Measurements from ENCODE around the gene CCDC171. TPM values are rescaled to one million over a fixed set of nuclear protein-coding genes. Genes with fewer than 3 reads are reported as not detected.
"Not testable (repeated sequence)": the region's sequence is repeated elsewhere in the genome, so short reads cannot be mapped to it uniquely, and the experiment has no call there.

CCDC171 gene
- polyA plus RNA-seq, 4 donors, result 0.27 to 2.1 (median 0.92) TPM

DNA sequence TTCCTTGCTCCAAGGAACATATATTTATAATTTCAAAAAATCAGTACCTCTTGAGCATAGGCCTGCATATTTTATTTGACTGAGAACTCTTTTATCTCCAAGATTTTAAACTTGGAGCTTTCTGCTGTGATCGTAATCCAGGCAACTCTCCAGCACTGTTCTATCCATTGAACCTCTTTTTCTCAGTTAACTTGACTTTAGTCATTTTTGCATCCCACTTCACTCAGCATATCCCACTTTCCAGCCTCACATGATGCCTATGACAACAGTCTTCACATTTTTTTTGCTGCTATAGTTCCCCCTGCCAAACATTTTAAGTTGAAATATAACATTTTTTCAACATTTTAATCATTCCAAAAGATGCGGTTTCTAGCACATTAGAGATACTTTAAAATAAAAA, 33.0 kb upstream of the CCDC171 start:
- no peaks in the 10 kb centered on the region for H3K36me3 ChIP-seq (ENCODE audit: control insufficient read depth in 3 of 3, insufficient read depth in 2 of 3, low read depth in 1 of 3, low read length in 3 of 3)
- WGBS, 3 donors, result 88 to 96% (median 92%) methylated on average over 2 of the region's 2 CpGs
- FAIRE-seq, result no peak

DNA sequence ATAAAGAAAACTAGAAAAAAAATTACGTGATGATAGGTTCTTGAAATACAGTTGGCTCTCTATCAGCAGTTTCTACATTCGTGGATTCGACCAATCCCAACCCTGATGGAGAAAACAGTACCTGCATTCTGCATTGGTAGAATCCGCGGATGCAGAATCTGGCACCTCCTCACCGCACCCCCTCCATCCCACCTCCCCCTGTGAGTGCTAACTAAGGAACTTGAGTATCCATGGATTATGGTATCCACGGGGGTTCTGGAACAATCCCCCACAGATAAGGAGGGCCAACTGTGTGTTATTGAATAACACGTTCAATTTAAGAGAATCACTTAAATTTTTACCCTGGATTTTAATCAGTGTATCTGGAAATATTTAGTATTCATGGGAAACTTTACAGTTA, 31.6 kb upstream of the CCDC171 start:
- no peaks in the 10 kb centered on the region for H3K36me3 ChIP-seq (ENCODE audit: control insufficient read depth in 3 of 3, insufficient read depth in 2 of 3, low read depth in 1 of 3, low read length in 3 of 3)
- 80 to 85% (median 84%) methylated on average over 8 of the region's 8 CpGs for WGBS, 3 donors
- no peak overlapping the region for H3K27ac ChIP-seq (ENCODE audit: low read depth in 1 of 3, low read length in 2 of 3)
- H3K9me3 ChIP-seq (ENCODE audit: control insufficient read depth in 2 of 2, insufficient read depth in 1 of 2, low read depth in 1 of 2, low read length in 1 of 2), result no peaks in the 10 kb centered on the region
- no peak for DNase-seq
- H3K4me3 ChIP-seq (ENCODE audit: low read depth in 1 of 3, low read length in 3 of 3), result no peak overlapping the region
- no peaks in the 10 kb centered on the region for H3K4me1 ChIP-seq (ENCODE audit: control insufficient read depth in 3 of 3, insufficient read depth in 2 of 3, low read depth in 1 of 3, low read length in 2 of 3)
- H3K27me3 ChIP-seq (ENCODE audit: control insufficient read depth in 3 of 3, insufficient read depth in 3 of 3, low read length in 3 of 3), result no peaks in the 10 kb centered on the region
- no peak for FAIRE-seq

More for the DNA sequence above, 33.0 kb upstream of the CCDC171 start:
- Histone ChIP-seq H3K4me3 (ENCODE audit: low read depth in 1 of 3, low read length in 3 of 3) (no peak overlapping the region), H3K9me3 (ENCODE audit: control insufficient read depth in 2 of 2, insufficient read depth in 1 of 2, low read depth in 1 of 2, low read length in 1 of 2) (no peaks in the 10 kb centered on the region), H3K27me3 (ENCODE audit: control insufficient read depth in 3 of 3, insufficient read depth in 3 of 3, low read length in 3 of 3) (no peaks in the 10 kb centered on the region), H3K4me1 (ENCODE audit: control insufficient read depth in 3 of 3, insufficient read depth in 2 of 3, low read depth in 1 of 3, low read length in 2 of 3) (no peaks in the 10 kb centered on the region), H3K27ac (ENCODE audit: low read depth in 1 of 3, low read length in 2 of 3) (no peak overlapping the region)
- no peak for DNase-seq

DNA sequence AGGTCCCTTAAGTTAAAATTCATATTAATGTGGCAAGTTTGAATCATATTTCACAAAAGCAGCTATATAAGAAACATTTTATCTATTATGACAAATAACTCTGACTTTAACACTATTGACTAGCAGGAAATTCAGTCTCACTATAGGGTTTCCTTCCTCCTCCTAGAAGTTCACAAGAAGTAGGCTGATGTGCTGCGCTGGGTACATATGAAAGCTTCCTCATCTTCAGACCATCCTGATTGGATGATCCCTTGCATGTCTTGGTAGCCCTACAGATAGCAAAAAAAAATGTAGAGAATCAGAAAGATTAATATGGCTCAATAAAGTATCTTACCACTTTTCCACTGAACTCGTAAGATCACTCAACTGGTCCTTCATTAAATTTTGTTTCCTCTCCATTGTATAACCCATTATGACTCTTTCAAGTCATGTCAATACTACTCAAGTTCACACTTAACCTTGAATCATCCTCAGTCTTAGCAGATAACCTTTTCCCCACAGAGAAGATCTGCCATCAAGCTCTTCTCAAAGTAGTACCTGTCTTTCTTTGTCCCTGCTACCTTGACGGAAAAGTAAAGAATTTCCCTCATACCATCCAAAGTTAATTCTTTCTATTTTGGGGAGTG, 30.6 kb upstream of the CCDC171 start:
- no peak overlapping the region for H3K27ac ChIP-seq (ENCODE audit: low read depth in 1 of 3, low read length in 2 of 3)
- WGBS, 3 donors, result 90 to 94% (median 91%) methylated on average over 3 of the region's 3 CpGs
- no peak for FAIRE-seq
- H3K4me1 ChIP-seq (ENCODE audit: control insufficient read depth in 3 of 3, insufficient read depth in 2 of 3, low read depth in 1 of 3, low read length in 2 of 3), result no peaks in the 10 kb centered on the region
- H3K9me3 ChIP-seq (ENCODE audit: control insufficient read depth in 2 of 2, insufficient read depth in 1 of 2, low read depth in 1 of 2, low read length in 1 of 2), result no peaks in the 10 kb centered on the region
- H3K27me3 ChIP-seq (ENCODE audit: control insufficient read depth in 3 of 3, insufficient read depth in 3 of 3, low read length in 3 of 3), result no peaks in the 10 kb centered on the region
- DNase-seq, result no peak
- H3K36me3 ChIP-seq (ENCODE audit: control insufficient read depth in 3 of 3, insufficient read depth in 2 of 3, low read depth in 1 of 3, low read length in 3 of 3), result no peaks in the 10 kb centered on the region
- no peak overlapping the region for H3K4me3 ChIP-seq (ENCODE audit: low read depth in 1 of 3, low read length in 3 of 3)

DNA sequence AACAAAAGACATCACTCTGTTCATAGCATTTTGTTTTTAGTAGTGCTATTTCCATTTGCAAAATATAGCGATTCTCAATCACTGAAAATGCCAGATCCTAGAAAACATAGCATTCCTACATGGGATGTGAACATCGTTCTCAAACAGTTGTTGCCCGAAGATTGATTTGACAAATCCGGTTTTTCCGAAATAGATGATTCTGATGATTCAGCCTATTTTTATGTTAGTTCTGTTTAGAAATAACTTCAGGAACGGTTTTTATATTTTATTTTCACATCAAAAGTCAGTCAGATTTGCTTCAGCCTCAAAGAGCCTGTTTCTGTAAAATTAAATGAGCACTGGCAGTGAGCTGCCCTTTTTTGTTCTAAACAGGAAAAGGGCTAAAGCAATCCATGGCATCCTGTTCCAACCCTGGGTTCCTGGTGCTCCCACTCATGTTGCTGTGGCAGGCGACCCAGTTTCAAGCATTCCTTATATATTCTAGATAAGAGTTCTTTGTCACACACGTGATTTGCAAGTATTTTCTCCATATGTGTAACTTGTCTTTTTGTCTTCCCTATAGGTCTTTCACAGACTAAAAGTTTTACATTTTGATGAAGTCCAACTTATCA, 27.9 kb upstream of the CCDC171 start:
- H3K4me1 ChIP-seq (ENCODE audit: control insufficient read depth in 3 of 3, insufficient read depth in 2 of 3, low read depth in 1 of 3, low read length in 2 of 3), result no peaks in the 10 kb centered on the region
- H3K27ac ChIP-seq (ENCODE audit: low read depth in 1 of 3, low read length in 2 of 3), result no peak overlapping the region
- DNase-seq, result no peak
- no peaks in the 10 kb centered on the region for H3K27me3 ChIP-seq (ENCODE audit: control insufficient read depth in 3 of 3, insufficient read depth in 3 of 3, low read length in 3 of 3)
- H3K36me3 ChIP-seq (ENCODE audit: control insufficient read depth in 3 of 3, insufficient read depth in 2 of 3, low read depth in 1 of 3, low read length in 3 of 3), result no peaks in the 10 kb centered on the region
- 66 to 70% (median 69%) methylated on average over 8 of the region's 8 CpGs for WGBS, 3 donors
- H3K9me3 ChIP-seq (ENCODE audit: control insufficient read depth in 2 of 2, insufficient read depth in 1 of 2, low read depth in 1 of 2, low read length in 1 of 2), result no peaks in the 10 kb centered on the region
- FAIRE-seq, result no peak
- H3K4me3 ChIP-seq (ENCODE audit: low read depth in 1 of 3, low read length in 3 of 3), result no peak overlapping the region

DNA sequence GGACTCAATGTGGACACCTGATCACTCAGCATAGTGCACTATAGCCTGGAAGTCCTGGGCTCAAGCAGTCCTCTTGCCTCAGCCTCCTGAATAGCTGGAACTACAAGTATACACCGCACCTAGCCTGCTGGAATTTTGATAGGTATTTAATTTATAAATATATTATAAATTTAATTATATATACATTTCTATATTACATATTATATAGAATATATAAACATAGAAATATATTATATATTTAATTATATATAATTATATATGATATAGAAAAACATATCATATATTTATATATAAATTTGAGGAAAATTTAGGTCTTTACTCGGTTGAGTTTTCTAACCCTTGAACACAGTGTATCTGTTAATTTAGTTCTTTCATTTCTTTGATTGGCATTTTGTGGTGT, 26.9 kb upstream of the CCDC171 start:
- no peak for FAIRE-seq
- 50 to 91% (median 88%) methylated on average over 2 of the region's 2 CpGs for WGBS, 3 donors

DNA sequence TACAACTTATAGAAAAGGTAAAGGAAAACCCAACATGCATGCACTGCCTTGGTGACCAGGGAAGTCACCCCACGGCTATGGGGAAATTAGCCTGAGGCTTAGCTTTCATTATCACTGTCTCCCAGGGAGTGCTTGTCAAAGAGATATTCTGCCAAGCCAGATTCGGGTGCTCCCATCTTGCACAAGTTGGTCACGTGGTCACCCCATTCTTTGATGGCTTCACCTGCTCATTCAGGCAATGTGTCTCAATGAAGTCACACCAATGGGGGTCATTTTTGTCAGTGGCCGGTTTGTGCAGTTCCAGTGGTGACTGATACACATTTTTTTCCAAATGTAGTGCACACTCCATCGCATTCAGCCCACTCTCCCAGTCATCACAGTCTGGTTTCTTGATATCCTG, 25.8 kb upstream of the CCDC171 start:
- not testable (repeated sequence) for H3K4me1 ChIP-seq (ENCODE audit: control insufficient read depth in 3 of 3, insufficient read depth in 2 of 3, low read depth in 1 of 3, low read length in 2 of 3); H3K9me3 ChIP-seq (ENCODE audit: control insufficient read depth in 2 of 2, insufficient read depth in 1 of 2, low read depth in 1 of 2, low read length in 1 of 2); H3K27ac ChIP-seq (ENCODE audit: low read depth in 1 of 3, low read length in 2 of 3); FAIRE-seq; DNase-seq; H3K36me3 ChIP-seq (ENCODE audit: control insufficient read depth in 3 of 3, insufficient read depth in 2 of 3, low read depth in 1 of 3, low read length in 3 of 3); H3K27me3 ChIP-seq (ENCODE audit: control insufficient read depth in 3 of 3, insufficient read depth in 3 of 3, low read length in 3 of 3); H3K4me3 ChIP-seq (ENCODE audit: low read depth in 1 of 3, low read length in 3 of 3)
- 85 to 94% (median 92%) methylated on average over 5 of the region's 5 CpGs for WGBS, 3 donors

More for the DNA sequence above, 26.9 kb upstream of the CCDC171 start:
- no peak for DNase-seq
- no peak overlapping the region for H3K4me3 ChIP-seq (ENCODE audit: low read depth in 1 of 3, low read length in 3 of 3)
- H3K4me1 ChIP-seq (ENCODE audit: control insufficient read depth in 3 of 3, insufficient read depth in 2 of 3, low read depth in 1 of 3, low read length in 2 of 3), result no peaks in the 10 kb centered on the region
- H3K9me3 ChIP-seq (ENCODE audit: control insufficient read depth in 2 of 2, insufficient read depth in 1 of 2, low read depth in 1 of 2, low read length in 1 of 2), result no peaks in the 10 kb centered on the region
- no peak overlapping the region for H3K27ac ChIP-seq (ENCODE audit: low read depth in 1 of 3, low read length in 2 of 3)
- no peaks in the 10 kb centered on the region for H3K36me3 ChIP-seq (ENCODE audit: control insufficient read depth in 3 of 3, insufficient read depth in 2 of 3, low read depth in 1 of 3, low read length in 3 of 3)
- no peaks in the 10 kb centered on the region for H3K27me3 ChIP-seq (ENCODE audit: control insufficient read depth in 3 of 3, insufficient read depth in 3 of 3, low read length in 3 of 3)

DNA sequence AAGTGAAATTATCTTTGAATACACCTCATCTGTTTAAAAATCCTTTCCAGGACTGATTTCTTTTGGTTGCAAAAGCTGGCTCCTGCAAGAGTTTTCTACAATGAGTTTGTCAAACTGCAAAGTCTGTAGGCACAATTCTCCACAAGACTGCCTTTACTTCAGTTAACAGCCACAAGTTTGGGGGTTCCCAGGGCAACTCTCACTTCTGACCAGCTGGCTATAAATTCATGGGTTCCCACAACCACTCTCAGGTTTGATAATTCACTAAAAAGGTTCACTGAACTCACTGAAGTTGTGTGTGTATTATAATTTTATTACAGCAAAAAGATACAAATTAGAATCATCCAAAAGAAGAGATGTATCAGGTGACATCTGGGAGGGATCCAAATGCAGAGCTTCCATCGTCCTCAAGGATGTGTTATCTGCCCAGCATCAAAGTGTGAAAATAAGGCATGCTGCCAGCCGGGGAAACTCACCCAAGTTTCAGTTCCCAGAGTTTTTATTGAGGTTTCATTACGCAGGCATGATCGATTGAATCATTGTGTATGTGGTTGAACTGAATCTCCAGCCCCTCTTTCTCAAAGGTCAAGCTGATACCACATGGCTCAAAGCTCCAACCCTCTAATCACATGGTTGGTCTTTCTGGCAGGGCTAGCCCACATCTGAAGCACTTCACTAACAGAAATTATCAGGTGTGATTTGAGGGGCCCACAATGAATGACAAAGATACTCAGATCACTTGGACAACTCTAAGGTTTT, 23.1 kb upstream of the CCDC171 start:
- Histone ChIP-seq H3K36me3 (ENCODE audit: control insufficient read depth in 3 of 3, insufficient read depth in 2 of 3, low read depth in 1 of 3, low read length in 3 of 3) (no peaks in the 10 kb centered on the region), H3K27ac (ENCODE audit: low read depth in 1 of 3, low read length in 2 of 3) (no peak overlapping the region), H3K4me3 (ENCODE audit: low read depth in 1 of 3, low read length in 3 of 3) (no peak overlapping the region), H3K27me3 (ENCODE audit: control insufficient read depth in 3 of 3, insufficient read depth in 3 of 3, low read length in 3 of 3) (no peaks in the 10 kb centered on the region), H3K9me3 (ENCODE audit: control insufficient read depth in 2 of 2, insufficient read depth in 1 of 2, low read depth in 1 of 2, low read length in 1 of 2) (no peaks in the 10 kb centered on the region), H3K4me1 (ENCODE audit: control insufficient read depth in 3 of 3, insufficient read depth in 2 of 3, low read depth in 1 of 3, low read length in 2 of 3) (no peaks in the 10 kb centered on the region)
- WGBS, 3 donors, result 34 to 61% (median 41%) methylated on average over 4 of the region's 4 CpGs
- DNase-seq (no peak), FAIRE-seq (no peak)

DNA sequence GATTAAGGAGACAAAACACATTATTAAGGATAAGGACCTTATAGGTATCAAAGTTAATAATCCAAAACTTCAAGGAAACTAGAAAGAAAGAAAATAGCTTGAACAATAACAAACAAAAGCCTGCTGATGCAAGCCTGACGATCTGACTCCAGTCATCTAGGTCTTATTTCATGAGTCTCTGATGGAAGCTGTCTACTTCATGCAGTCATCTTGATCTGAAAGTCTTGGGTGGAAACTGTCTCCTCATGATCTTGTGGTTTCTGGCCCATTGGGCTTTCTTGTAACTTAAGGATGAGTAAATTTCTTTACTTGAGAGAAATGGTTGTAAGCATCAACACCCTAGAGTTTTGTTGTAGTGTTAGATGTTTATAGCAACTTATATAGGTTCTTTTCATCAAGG, 21.5 kb upstream of the CCDC171 start:
- H3K27ac ChIP-seq (ENCODE audit: low read depth in 1 of 3, low read length in 2 of 3), result no peak overlapping the region
- no peak overlapping the region for H3K4me3 ChIP-seq (ENCODE audit: low read depth in 1 of 3, low read length in 3 of 3)
- DNase-seq (no peak), FAIRE-seq (no peak)
- no peaks in the 10 kb centered on the region for H3K36me3 ChIP-seq (ENCODE audit: control insufficient read depth in 3 of 3, insufficient read depth in 2 of 3, low read depth in 1 of 3, low read length in 3 of 3)
- H3K4me1 ChIP-seq (ENCODE audit: control insufficient read depth in 3 of 3, insufficient read depth in 2 of 3, low read depth in 1 of 3, low read length in 2 of 3), result no peaks in the 10 kb centered on the region
- no peaks in the 10 kb centered on the region for H3K9me3 ChIP-seq (ENCODE audit: control insufficient read depth in 2 of 2, insufficient read depth in 1 of 2, low read depth in 1 of 2, low read length in 1 of 2)
- WGBS, 3 donors, result 41 to 57% (median 52%) methylated on average over 1 of the region's 1 CpG
- no peaks in the 10 kb centered on the region for H3K27me3 ChIP-seq (ENCODE audit: control insufficient read depth in 3 of 3, insufficient read depth in 3 of 3, low read length in 3 of 3)

All from small intestine (tissue), 7 donors.